Bronchial epithelial cell (primary cell): ENCODE results near the gene IGFBP5. TPM values are rescaled to one million over a fixed set of nuclear protein-coding genes. Genes with fewer than 3 reads are reported as not detected.
A peak's percentile ranks its signal among the peaks of the same experiment; 100 is the strongest.

ENCODE experiments used
- DNase-seq: peaks from one replicate; pipeline ENCODE4 v3.0.0-alpha.2; 2010; ENCODE audit warnings: low read depth
- FAIRE-seq: peaks from 2 replicates; lab custom pipeline; 2011; peaks lifted over from hg19 to GRCh38; lab: Jason Lieb, UNC
- H3K27me3 ChIP-seq: 2 replicates; pipeline ENCODE4 v1.5.1; 2011; ENCODE audit warnings: low read length; ENCODE audit not compliant: control insufficient read depth, insufficient read depth
- H3K36me3 ChIP-seq: 2 replicates; pipeline ENCODE4 v1.5.1; 2011; ENCODE audit warnings: low read length; ENCODE audit not compliant: control insufficient read depth, insufficient read depth
- H3K4me3 ChIP-seq: 2 replicates; pipeline ENCODE4 v1.5.1; 2011; ENCODE audit warnings: mild to moderate bottlenecking, low read depth, low read length, control low read depth
- CTCF ChIP-seq: IDR thresholded peaks from 2 replicates; pipeline ENCODE4 v1.5.1; 2011; ENCODE audit warnings: mild to moderate bottlenecking, moderate library complexity, low read length, control low read depth, inconsistent platforms; ENCODE audit not compliant: insufficient read depth, severe bottlenecking
- total RNA-seq: library from RNA; depleted of rRNA; stranded (reverse); fragments of >200 nt; gene quantifications from 2 replicates; pipeline ENCODE4 v1.2.1, GENCODE V29; 2014

Gene IGFBP5
- total RNA-seq, 1 donor from 2014 or later: 9.2 TPM

GRCh38 chr2:216661051-216661450 lies 34.3 kb downstream of the IGFBP5 start:
- DNase-seq (no peak), FAIRE-seq (no peak)
- Histone ChIP-seq H3K27me3 (no peaks in the 10 kb centered on the region), H3K4me3 (no peak overlapping the region), H3K36me3 (peaks cover 3% of the 10 kb centered on the region)
- no peak for TF ChIP-seq CTCF

GRCh38 chr2:216660496-216660895 lies 34.9 kb downstream of the IGFBP5 start:
- no peak for TF ChIP-seq CTCF
- FAIRE-seq: no peak
- peaks cover 3% of the 10 kb centered on the region for H3K36me3 ChIP-seq

GRCh38 chr2:216659276-216659675 lies 36.1 kb downstream of the IGFBP5 start:
- Histone ChIP-seq H3K36me3 (peaks cover 3% of the 10 kb centered on the region), H3K27me3 (no peaks in the 10 kb centered on the region), H3K4me3 (no peak overlapping the region)
- no peak for TF ChIP-seq CTCF
- FAIRE-seq (no peak), DNase-seq (peak; percentile 81)

More at GRCh38 chr2:216660496-216660895, 34.9 kb downstream of the IGFBP5 start:
- Histone ChIP-seq H3K27me3 (no peaks in the 10 kb centered on the region), H3K4me3 (no peak overlapping the region)
- DNase-seq: no peak

- DNase-seq (peak; percentile 35), FAIRE-seq (no peak)
- no peak for TF ChIP-seq CTCF
- Histone ChIP-seq H3K4me3 (no peak overlapping the region), H3K36me3 (peaks cover 3% of the 10 kb centered on the region), H3K27me3 (no peaks in the 10 kb centered on the region)
These were observed 36.6 kb downstream of the IGFBP5 start for GRCh38 chr2:216658757-216659156.

GRCh38 chr2:216657980-216658379 lies 37.4 kb downstream of the IGFBP5 start:
- FAIRE-seq: no peak

More at GRCh38 chr2:216657980-216658379, 37.4 kb downstream of the IGFBP5 start:
- Histone ChIP-seq H3K36me3 (peaks cover 3% of the 10 kb centered on the region), H3K4me3 (no peak overlapping the region), H3K27me3 (no peaks in the 10 kb centered on the region)
- no peak for TF ChIP-seq CTCF
- DNase-seq: no peak
